Heart left ventricle (tissue), 16 donors: Measurements from ENCODE around the gene SERPINB13. TPM values are rescaled to one million over a fixed set of nuclear protein-coding genes. Genes with fewer than 3 reads are reported as not detected.

ENCODE experiments used
- ATAC-seq, 4 donors: fragments of 200-7000 bp; cut with Tn5 transposase; one replicate each; pipeline ENCODE4 v1.9.1; 2020 to 2022; ENCODE audit warnings: moderate library complexity in 4 of 4, mild to moderate bottlenecking in 3 of 4, moderate number of reproducible peaks in 1 of 4
- DNase-seq, 5 donors: peaks; one replicate each; pipeline ENCODE4 v3.0.0-alpha.2; 2020
- H3K27ac ChIP-seq, 12 donors: fragments of 200-600 bp; sonication (generic) in 4 of 12; one replicate each; pipeline versions ENCODE4 v1.5.0 to v1.8.0; 2016 to 2022; ENCODE audit warnings: mild to moderate bottlenecking in 2 of 12
- H3K27me3 ChIP-seq, 9 donors: fragments of 200-600 bp; sonication (generic) in 2 of 9; one replicate each; pipeline versions ENCODE4 v1.5.1 to v1.8.0; 2016 to 2022; ENCODE audit warnings: mild to moderate bottlenecking in 3 of 9
- H3K36me3 ChIP-seq, 9 donors: fragments of 200-600 bp; sonication (generic) in 2 of 9; one replicate each; pipeline versions ENCODE4 v1.5.0 to v1.8.0; 2018 to 2022; ENCODE audit warnings: mild to moderate bottlenecking in 2 of 9
- H3K4me1 ChIP-seq, 12 donors: fragments of 200-600 bp; sonication (generic) in 4 of 12; one replicate each; pipeline versions ENCODE4 v1.5.0 to v1.8.0; 2016 to 2022; ENCODE audit warnings: mild to moderate bottlenecking in 3 of 12
- H3K4me3 ChIP-seq, 12 donors: fragments of 200-600 bp; sonication (generic) in 4 of 12; one replicate each; pipeline versions ENCODE4 v1.5.0 to v1.8.0; 2017 to 2022; ENCODE audit warnings: mild to moderate bottlenecking in 9 of 12, moderate library complexity in 4 of 12
- H3K9me3 ChIP-seq, 12 donors: fragments of 200-600 bp; sonication (generic) in 4 of 12; one replicate each; pipeline versions ENCODE4 v1.5.0 to v1.8.0; 2016 to 2022; ENCODE audit warnings: mild to moderate bottlenecking in 1 of 12
- CTCF ChIP-seq, 12 donors: fragments of 200-600 bp; sonication (generic) in 4 of 12; IDR thresholded peaks; one replicate each; pipeline versions ENCODE4 v1.5.0 to v1.8.0; 2018 to 2022; ENCODE audit warnings: antibody characterized with exemption in 12 of 12, mild to moderate bottlenecking in 5 of 12
- POLR2A ChIP-seq, 2 donors: fragments of 450-650 bp; IDR thresholded peaks; one replicate each; pipeline ENCODE4 v1.6.1; 2017; ENCODE audit warnings: antibody characterized with exemption in 2 of 2, mild to moderate bottlenecking in 2 of 2, moderate library complexity in 2 of 2
- WGBS, 4 donors: extraction: QIAGEN DNeasy Blood & Tissue Kit in 2 of 4; methylation state at CpG; one replicate each; pipeline versions ENCODE4 v1.1.5 to v1.1.7; 2013 to 2018; 5-methylcytosine and 5-hydroxymethylcytosine counted together
- intact Hi-C, 10 donors: fragments of 100-400 bp; cut with DNase I; formaldehyde crosslinking; loops; one replicate each; pipeline versions ENCODE4 v1.11.1 to v1.14.2; 2022
- polyA plus RNA-seq, 2 donors: library from polyadenylated mRNA; stranded (reverse); fragments of 200-250 nt; gene quantifications; one replicate each; pipeline ENCODE4 v1.2.3, GENCODE V29; 2013
- total RNA-seq, 9 donors: library from RNA; depleted of rRNA in 2 of 9; stranded (reverse); fragments of >200 nt in 2 of 9; fragmentation: NEBNext Ultra II Directional in 3 of 9; extraction: Animal tissue kit (Norgen Biotek cat#: 25700) in 3 of 9; gene quantifications; one replicate each; pipeline versions ENCODE4 v1.1.0 to v1.2.4, GENCODE V29; 2016 to 2023
- donor health status: ischemic (EF 13 %, LVEDD 7.1; RV severe dilation, severe dysfunction).
- donor health status: healthy with polysubstance abuse.
- donor health status: DM: no; HTN: yes; CAD: no.
- donor health status: DM: no; HTN: no; CAD: no.
- donor health status: ischemic (EF 25% LVEDD 6.9; RV normal size, moderate dysfunction).
- donor health status: ischemic (EF 25% LVEDD 5.7; RV mildly dilated, moderate dysfunction).
- donor health status: healthy.
- donor health status: DM: yes; HTN: yes; CAD: no.
- donor health status: ischemic (EF 35%, LVEDD 5.7; RV mildly dilated, moderate dysfunction).
- donor health status: nonischemic (EF 11% LVEDD 7.7; RV severe dilation, severe dysfunction).
- donor health status: DM: yes; HTN: yes; CAD: no.
- donor health status: PGD.
- donor health status: ischemic (EF 29% LVEDD 5.4; RV normal size, mild dysfunction).
- donor health status: nonischemic (EF 23%, LVEDD 6.1; RV moderate dilation, normal function).

Gene SERPINB13
- total and polyA plus RNA-seq, 11 donors, result not detected

- H3K4me3 ChIP-seq, result no peak overlapping the region
- no peaks in the 10 kb centered on the region for H3K27me3 ChIP-seq
- H3K9me3 ChIP-seq, result no peaks in the 10 kb centered on the region
- TF ChIP-seq POLR2A (IDR thresholded peaks at IDR 0.05) (no peak), CTCF (IDR thresholded peaks at IDR 0.05) (no peak)
- no peaks in the 10 kb centered on the region for H3K36me3 ChIP-seq
- peak; percentile 73 to 85 (median 82) for ATAC-seq
- WGBS, 4 donors, result 5 to 13% (median 8%) methylated on average over 1 of the region's 1 CpG
- DNase-seq, result no peak
- intact Hi-C loops, result no loop called here
- H3K4me1 ChIP-seq, result peaks cover 0 to 13% (median 7%) of the 10 kb centered on the region in 12 donors
- H3K27ac ChIP-seq, result peak overlapping the region in 4 of 12 donors; percentile 16 to 44 (median 28)
Measured at GRCh38 chr18:63553081-63553480, 34.1 kb upstream of the SERPINB13 start.

- Histone ChIP-seq H3K4me3 (no peak overlapping the region), H3K27me3 (no peaks in the 10 kb centered on the region), H3K9me3 (no peaks in the 10 kb centered on the region), H3K36me3 (no peaks in the 10 kb centered on the region), H3K27ac (no peak overlapping the region), H3K4me1 (no peaks in the 10 kb centered on the region)
- TF ChIP-seq CTCF (IDR thresholded peaks at IDR 0.05), result no peak
- TF ChIP-seq POLR2A (IDR thresholded peaks at IDR 0.05), result no peak
- ATAC-seq (no peak), DNase-seq (no peak)
- WGBS, 4 donors, result 87 to 91% (median 89%) methylated on average over 9 of the region's 9 CpGs
- intact Hi-C loops, result no loop called here
Measured at GRCh38 chr18:63559567-63560491, 27.3 kb upstream of the SERPINB13 start.

GRCh38 chr18:63562284-63562683, 24.9 kb upstream of the SERPINB13 start:
- WGBS, 4 donors, result 94 to 99% (median 95%) methylated on average over 4 of the region's 4 CpGs

More at GRCh38 chr18:63562284-63562683, 24.9 kb upstream of the SERPINB13 start:
- Histone ChIP-seq H3K4me3 (no peak overlapping the region), H3K27me3 (no peaks in the 10 kb centered on the region), H3K27ac (no peak overlapping the region), H3K36me3 (no peaks in the 10 kb centered on the region), H3K4me1 (no peaks in the 10 kb centered on the region), H3K9me3 (no peaks in the 10 kb centered on the region)
- intact Hi-C loops, result no loop called here
- ATAC-seq, result no peak
- no peak for DNase-seq
- TF ChIP-seq CTCF (IDR thresholded peaks at IDR 0.05) (no peak), POLR2A (IDR thresholded peaks at IDR 0.05) (no peak)
